ENCODE results near the gene SPATA6L. TPM values are rescaled to one million over a fixed set of nuclear protein-coding genes. Genes with fewer than 3 reads are reported as not detected.

Gene SPATA6L
- total RNA-seq, 1 experiment from 2014 or later = 1.8 TPM

- Mint-ChIP-seq H3K4me3 (no peak overlapping the region), H3K9me3 (peaks cover 5% of the 10 kb centered on the region; the same call in 1 of the 2 replicates), H3K4me1 (peaks cover 39% of the 10 kb centered on the region), H3K36me3 (peaks cover 5% of the 10 kb centered on the region), H3K27ac (peak overlapping the region; percentile 78), H3K27me3 (ENCODE audit: low read depth) (no peaks in the 10 kb centered on the region)
- ATAC-seq (no peak), DNase-seq (ENCODE audit: low spot score) (no peak)
- TF ChIP-seq MYBL2 (CRISPR knock-in tag; IDR thresholded peaks at IDR 0.05) = no peak
- no peak for TF ChIP-seq CDX4 (CRISPR knock-in tag; IDR thresholded peaks at IDR 0.05; ENCODE audit: borderline replicate concordance)
- TF ChIP-seq ESRRA (CRISPR knock-in tag; IDR thresholded peaks at IDR 0.05; ENCODE audit: borderline replicate concordance) = no peak
- no peak for TF ChIP-seq AFF4 (CRISPR knock-in tag; IDR thresholded peaks at IDR 0.05; ENCODE audit: borderline replicate concordance)
- TF ChIP-seq RORB (CRISPR knock-in tag; IDR thresholded peaks at IDR 0.05) = no peak
- no peak for TF ChIP-seq JUN (CRISPR knock-in tag; IDR thresholded peaks at IDR 0.05)
- TF ChIP-seq IRF1 (CRISPR knock-in tag; IDR thresholded peaks at IDR 0.05) = no peak
- no peak for TF ChIP-seq MXD4 (CRISPR knock-in tag; IDR thresholded peaks at IDR 0.05; ENCODE audit: borderline replicate concordance)
- TF ChIP-seq AR (CRISPR knock-in tag; IDR thresholded peaks at IDR 0.05) = no peak
- TF ChIP-seq E2F4 (CRISPR knock-in tag; IDR thresholded peaks at IDR 0.05; ENCODE audit: borderline replicate concordance, low read depth) = no peak
- no peak for TF ChIP-seq ATF2 (CRISPR knock-in tag; IDR thresholded peaks at IDR 0.05; ENCODE audit: borderline replicate concordance, low read depth)
- TF ChIP-seq ZBTB21 (CRISPR knock-in tag; IDR thresholded peaks at IDR 0.05; ENCODE audit: borderline replicate concordance) = no peak
- TF ChIP-seq ZNF512 (CRISPR knock-in tag; IDR thresholded peaks at IDR 0.05; ENCODE audit: borderline replicate concordance) = no peak
- no peak for TF ChIP-seq ZNF263 (CRISPR knock-in tag; IDR thresholded peaks at IDR 0.05; ENCODE audit: low read depth)
- ChIA-PET CTCF (interaction anchor here (0.9 kb wide), 1 partner anchor 92 kb away, joined by 4 read pairs; no protein-coding TSS in a partner anchor), POLR2A (interaction anchor here (0.7 kb wide), 1 partner anchor 7 kb away, joined by 3 read pairs; no protein-coding TSS in a partner anchor)
Observed at GRCh38 chr9:4657426-4658159, 8.7 kb downstream of the SPATA6L start.

Measured in WTC11 (cell line).